HepG2 (cell line): ENCODE data around the gene ACVR1B. TPM values are rescaled to one million over a fixed set of nuclear protein-coding genes. Genes with fewer than 3 reads are reported as not detected.

Source experiments
- ATAC-seq: fragments of 200-7000 bp; cut with Tn5 transposase; 3 replicates; pipeline ENCODE4 v1.9.1; 2020; ENCODE audit warnings: mild to moderate bottlenecking, moderate library complexity
- BruUV-seq: library from RNA; stranded (reverse); fragments of 400-500 nt; replicated peaks from 2 replicates; lab custom pipeline; 2021; lab: Mats Ljungman, UMichigan
- CTCF ChIA-PET: fragments of 300-600 bp; formaldehyde crosslinking; extraction: SDS; loops from one replicate; lab custom pipeline; 2021; ENCODE audit warnings: low total read pairs, inconsistent platforms, low intra/inter-chr PET ratio; lab: Yijun Ruan, JAX
- POLR2A ChIA-PET: fragments of 350-600 bp; sonication (Branson Sonifier 250); formaldehyde crosslinking; loops from one replicate; lab custom pipeline; 2020; ENCODE audit warnings: antibody characterized with exemption, inconsistent platforms; lab: Yijun Ruan, JAX
- DNase-seq: peaks from one replicate; pipeline ENCODE4 v3.0.0-alpha.2; 2015; ENCODE audit warnings: low spot score
- FAIRE-seq: peaks from 3 replicates; lab custom pipeline; 2011; peaks lifted over from hg19 to GRCh38; lab: Jason Lieb, UNC
- H2AFZ ChIP-seq: one replicate; pipeline ENCODE4 v1.6.1; 2011; ENCODE audit warnings: low read length, inconsistent platforms
- H3K27ac ChIP-seq: fragments of 300-600 bp; 3 replicates; pipeline ENCODE4 v1.8.0; 2011; ENCODE audit warnings: mixed run types, mild to moderate bottlenecking, mixed read lengths, low read length, inconsistent platforms; ENCODE audit not compliant: insufficient read depth; ENCODE audit errors: extremely low read length
- H3K27me3 ChIP-seq, 2 experiments: fragments of 200-600 bp in 1 of 2; 2 replicates in 1 of 2; 3 replicates in 1 of 2; pipeline versions ENCODE4 v1.6.0 to v1.8.0; 2011; ENCODE audit warnings: low read length in 2 of 2, mild to moderate bottlenecking in 2 of 2, moderate library complexity in 2 of 2, inconsistent platforms in 1 of 2; ENCODE audit not compliant: insufficient read depth in 2 of 2, control insufficient read depth in 1 of 2
- H3K36me3 ChIP-seq, 2 experiments: fragments of 200-600 bp in 1 of 2; replicated peaks in 1 of 2; 2 replicates in 1 of 2; 3 replicates in 1 of 2; pipeline versions ENCODE4 v1.5.1 to v1.8.0; 2011; ENCODE audit warnings: low read length in 2 of 2, inconsistent platforms in 1 of 2; ENCODE audit not compliant: insufficient read depth in 2 of 2, control insufficient read depth in 1 of 2
- H3K4me1 ChIP-seq: 2 replicates; pipeline ENCODE4 v1.5.1; 2012; ENCODE audit warnings: low read length, inconsistent platforms; ENCODE audit not compliant: insufficient read depth
- H3K4me2 ChIP-seq: 2 replicates; pipeline ENCODE4 v1.6.0; 2011; ENCODE audit warnings: low read depth, low read length, inconsistent platforms
- H3K4me3 ChIP-seq, 3 experiments: fragments of 200-600 bp in 1 of 3; sonication (generic), shearing (Covaris generic) in 1 of 3; replicated peaks in 1 of 3; 2 replicates each; pipeline ENCODE4 v1.5.1; 2011 to 2016; ENCODE audit warnings: low read length in 3 of 3, inconsistent platforms in 2 of 3, low read depth in 2 of 3, mild to moderate bottlenecking in 2 of 3, control low read depth in 1 of 3, mixed read lengths in 1 of 3; ENCODE audit not compliant: insufficient read depth in 1 of 3
- H3K79me2 ChIP-seq: one replicate; pipeline ENCODE4 v1.6.1; 2011; ENCODE audit warnings: low read length, inconsistent platforms; ENCODE audit not compliant: insufficient read depth
- H3K9ac ChIP-seq: 2 replicates; pipeline ENCODE4 v1.6.0; 2011; ENCODE audit warnings: mild to moderate bottlenecking, low read depth, low read length, inconsistent platforms; ENCODE audit not compliant: insufficient read depth
- H3K9me3 ChIP-seq: 2 replicates; pipeline ENCODE4 v1.5.1; 2012; ENCODE audit warnings: mild to moderate bottlenecking, low read length
- H4K20me1 ChIP-seq: 2 replicates; pipeline ENCODE4 v1.6.0; 2011; ENCODE audit warnings: inconsistent platforms, mild to moderate bottlenecking, low read length, moderate library complexity; ENCODE audit not compliant: insufficient read depth
- HNF1A ChIP-seq, 2 experiments: sonication (generic) in 1 of 2; formaldehyde crosslinking in 1 of 2; IDR thresholded peaks; 2 replicates each; pipeline versions ENCODE4 v1.4.0 to v1.6.1; 2016 to 2020; ENCODE audit warnings: borderline replicate concordance in 1 of 2, low read depth in 1 of 2, mild to moderate bottlenecking in 1 of 2, missing genetic modification reagents in 1 of 2
- SIN3B ChIP-seq: fragments of 150-350 bp; IDR thresholded peaks from 2 replicates; pipeline ENCODE4 v1.6.1; 2014; ENCODE audit warnings: low read length
- ZNF136 ChIP-seq: sonication (generic); formaldehyde crosslinking; IDR thresholded peaks from 2 replicates; pipeline ENCODE4 v1.8.1; 2022; ENCODE audit warnings: low read depth, mild to moderate bottlenecking, moderate library complexity, missing genetic modification reagents
- ZNF275 ChIP-seq: sonication (generic); formaldehyde crosslinking; IDR thresholded peaks from 2 replicates; pipeline ENCODE4 v1.8.0; 2022; ENCODE audit warnings: missing genetic modification reagents, mild to moderate bottlenecking, inconsistent platforms, borderline replicate concordance
- ZNF570 ChIP-seq: sonication (generic); formaldehyde crosslinking; IDR thresholded peaks from 2 replicates; pipeline ENCODE4 v1.4.0; 2020; ENCODE audit warnings: mild to moderate bottlenecking, missing genetic modification reagents, borderline replicate concordance
- WGBS: methylation state at CpG from one replicate; pipeline ENCODE4 v1.1.6; 2017; ENCODE audit warnings: low lambda C conversion rate; 5-methylcytosine and 5-hydroxymethylcytosine counted together
- in situ Hi-C: cut with HindIII; loops from 2 replicates; pipeline ENCODE4 v1.10.0; 2017; ENCODE audit warnings: low pct_unique_long_range_greater_than_20kb; ENCODE audit not compliant: extremely low pct_ligation_motif_present
- intact Hi-C: fragments of 100-400 bp; cut with micrococcal nuclease; formaldehyde crosslinking; loops from one replicate; pipeline ENCODE4 v1.10.0; 2022; ENCODE audit not compliant: unreplicated experiment
- polyA plus RNA-seq, 8 experiments: library from polyadenylated mRNA; depleted of rRNA in 3 of 8; stranded (reverse) in 7 of 8; unstranded in 1 of 8; fragments of >200 nt; fragmentation: Illumina TruSeq in 4 of 8; extraction: Trizol in 4 of 8; gene quantifications; 2 replicates each; pipeline versions ENCODE4 v1.2.1 to v1.2.3, GENCODE V29; 2011 to 2016; ENCODE audit warnings: low read depth in 4 of 8, missing spikeins in 1 of 8, mixed read lengths in 1 of 8; ENCODE audit not compliant: insufficient read depth in 1 of 8
- total RNA-seq, 5 experiments: library from RNA; depleted of rRNA; stranded (reverse); fragments of >200 nt; fragmentation: Illumina TruSeq; extraction: Trizol; gene quantifications; 2 replicates each; pipeline ENCODE4 v1.2.3, GENCODE V29; 2016; ENCODE audit warnings: low read depth in 1 of 5

ACVR1B gene
- total and polyA plus RNA-seq, 2 of the 13 experiments (the other 11 are each of a cell fraction or from before 2014, with no cell fraction given), result 8.9 to 12.1 TPM

- no peak for TF ChIP-seq ZNF275 (CRISPR knock-in tag)
Observed at GRCh38 chr12:51943346-51943745, 8.2 kb upstream of the ACVR1B start (continued).

DNA sequence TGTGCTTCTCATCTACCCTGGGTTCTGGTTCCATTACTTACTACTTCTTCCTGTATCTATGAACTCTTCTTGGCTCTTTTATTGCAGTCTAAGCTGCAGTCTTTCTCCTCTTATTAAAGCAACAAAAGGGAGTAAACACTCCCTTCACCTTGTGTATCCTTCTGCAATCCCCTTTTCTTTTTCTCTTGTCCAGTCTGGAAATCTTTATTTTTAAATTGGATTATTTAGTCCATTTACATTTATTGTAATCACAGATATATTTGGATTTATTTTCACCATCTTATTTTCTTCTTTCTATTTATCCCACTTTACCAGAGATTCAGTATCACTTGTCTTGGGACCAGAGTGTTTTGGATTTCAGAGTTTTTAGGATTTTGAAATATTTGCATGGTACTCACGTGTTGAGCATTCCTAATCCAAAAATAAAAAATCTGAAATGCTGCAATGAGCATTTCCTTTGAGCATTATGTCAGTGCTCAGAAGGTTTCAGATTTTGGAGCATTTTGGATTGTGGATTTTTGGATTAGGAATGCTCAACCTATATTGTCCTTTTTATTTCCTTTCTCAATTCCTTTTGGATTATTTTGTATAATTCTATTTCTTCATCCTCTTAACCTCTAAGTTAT is 6.8 kb upstream of the ACVR1B start:
- FAIRE-seq, result no peak
- peaks cover 6 to 51% of the 10 kb centered on the region in 2 experiments for H3K27me3 ChIP-seq

More for the DNA sequence above, 6.8 kb upstream of the ACVR1B start:
- Histone ChIP-seq H3K79me2 (no peaks in the 10 kb centered on the region), H3K9ac (no peak overlapping the region), H3K36me3 (no peaks in the 10 kb centered on the region), H3K9me3 (no peaks in the 10 kb centered on the region), H4K20me1 (no peaks in the 10 kb centered on the region), H3K4me2 (no peak overlapping the region), H3K4me1 (peaks cover 15% of the 10 kb centered on the region), H3K4me3 (no peak overlapping the region), H3K27ac (no peak overlapping the region), H2AFZ (no peak overlapping the region)
- BruUV-seq, result no TSS peak
- no peak for ATAC-seq
- TF ChIP-seq ZNF136 (CRISPR knock-in tag), result no peak
- no peak for TF ChIP-seq SIN3B
- no peak for TF ChIP-seq HNF1A (IDR thresholded peaks at IDR 0.05; ENCODE audit: low read depth)
- no peak for TF ChIP-seq HNF1A (CRISPR knock-in tag; IDR thresholded peaks at IDR 0.05; ENCODE audit: borderline replicate concordance)
- TF ChIP-seq ZNF570 (CRISPR knock-in tag), result no peak
- in situ Hi-C loops (no loop called here), intact Hi-C loops (loop anchor here (5.0 kb wide), 2 partner anchors 38 to 408 kb away; no protein-coding TSS in a partner anchor)
- no peak for DNase-seq
- POLR2A ChIA-PET, result no interaction called here
- WGBS, result 0% methylated on average over 1 of the region's 1 CpG
- CTCF ChIA-PET, result no interaction called here
